CD4-positive, alpha-beta T cell treated with Interleukin-12 subunit alpha and Interleukin-12 subunit beta, for 1 hour (primary cell): Measurements from ENCODE around the gene CBX7.
"Not testable (repeated sequence)": the region's sequence is repeated elsewhere in the genome, so short reads cannot be mapped to it uniquely, and the experiment has no call there.

Experiments used
- DNase-seq: peaks from one replicate; pipeline ENCODE4 v3.0.0-alpha.2; 2020

The CBX7 gene

GRCh38 chr22:39173787-39174497 is 21.5 kb upstream of the CBX7 start:
- peak; percentile 76 for DNase-seq

DNA sequence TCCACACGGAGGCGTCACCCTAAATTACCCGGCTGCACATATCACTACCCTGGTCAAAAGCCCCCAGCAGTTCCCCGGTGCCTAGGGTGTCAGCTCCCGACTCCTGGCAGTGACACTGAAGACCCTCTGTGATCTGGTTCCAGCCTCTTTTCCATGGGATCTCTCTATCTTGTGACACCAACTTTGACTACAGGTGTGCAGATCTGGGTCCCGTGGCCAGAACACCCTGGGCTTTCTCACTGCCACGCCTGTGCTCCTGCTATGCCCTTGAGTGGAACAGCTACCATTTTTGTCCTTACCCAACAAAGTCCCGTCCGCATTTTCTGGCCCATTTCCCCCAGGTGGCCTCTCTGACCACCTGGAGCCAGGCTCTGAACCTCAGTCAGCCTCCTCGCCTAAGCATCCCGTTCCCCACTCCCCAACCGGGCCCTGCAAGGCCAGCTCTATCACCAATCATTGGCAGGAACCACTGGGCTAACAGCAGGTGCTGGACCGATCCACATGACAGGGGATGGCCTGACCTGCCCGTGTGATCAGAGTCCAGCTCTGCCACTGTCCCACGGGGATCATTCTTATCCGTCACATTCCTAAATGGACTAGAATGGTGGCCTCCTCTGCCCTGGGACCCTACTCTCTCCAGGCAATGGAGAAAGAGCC is 20.7 kb upstream of the CBX7 start:
- no peak for DNase-seq

GRCh38 chr22:39172265-39173049 is 20.0 kb upstream of the CBX7 start:
- not testable (repeated sequence) for DNase-seq

GRCh38 chr22:39171623-39172264 is 19.3 kb upstream of the CBX7 start:
- no peak for DNase-seq

- DNase-seq: peak; percentile 86
Measured at GRCh38 chr22:39170825-39171622, 18.5 kb upstream of the CBX7 start.

- DNase-seq: no peak
Measured at GRCh38 chr22:39169797-39170466, 17.5 kb upstream of the CBX7 start.

DNA sequence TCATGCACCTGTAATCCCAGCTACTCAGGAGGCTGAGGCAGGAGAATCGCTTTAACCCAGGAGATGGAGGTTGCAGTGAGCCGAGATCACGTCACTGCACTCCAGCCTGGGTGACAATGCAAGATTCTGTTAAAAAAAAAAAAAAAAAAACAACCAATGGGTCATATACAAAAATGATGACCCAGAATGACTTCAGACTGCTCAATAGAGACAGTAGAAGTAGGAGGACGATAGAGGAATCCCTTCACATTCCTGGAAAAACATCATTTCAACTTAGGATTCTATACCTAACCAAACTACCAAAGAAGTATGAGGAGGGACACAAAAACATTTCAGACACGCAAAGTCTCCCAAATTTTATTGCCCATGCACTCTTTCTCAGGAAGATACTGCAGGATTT is 14.1 kb upstream of the CBX7 start:
- DNase-seq: no peak

- not testable (repeated sequence) for DNase-seq
Measured at GRCh38 chr22:39156093-39156492, 3.6 kb upstream of the CBX7 start.

DNA sequence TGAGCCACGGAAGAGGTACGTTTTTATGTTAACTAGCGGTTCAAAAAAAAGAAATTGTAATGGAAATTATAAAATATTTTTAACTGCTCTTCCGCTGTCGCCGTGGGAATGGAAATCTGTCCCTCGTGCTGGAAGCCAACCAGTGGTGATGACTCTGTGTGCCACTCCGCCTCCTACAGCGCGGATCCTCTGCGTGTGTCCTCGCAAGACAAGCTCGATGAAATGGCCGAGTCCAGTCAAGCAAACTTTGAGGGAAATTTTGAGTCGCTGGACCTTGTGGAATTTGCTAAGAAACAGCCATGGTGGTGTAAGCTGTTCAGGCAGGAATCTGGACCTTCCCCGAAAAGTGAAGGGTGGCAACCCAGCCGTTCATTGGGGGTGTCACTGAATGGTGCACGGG is 2.9 kb upstream of the CBX7 start:
- DNase-seq: no peak

DNA sequence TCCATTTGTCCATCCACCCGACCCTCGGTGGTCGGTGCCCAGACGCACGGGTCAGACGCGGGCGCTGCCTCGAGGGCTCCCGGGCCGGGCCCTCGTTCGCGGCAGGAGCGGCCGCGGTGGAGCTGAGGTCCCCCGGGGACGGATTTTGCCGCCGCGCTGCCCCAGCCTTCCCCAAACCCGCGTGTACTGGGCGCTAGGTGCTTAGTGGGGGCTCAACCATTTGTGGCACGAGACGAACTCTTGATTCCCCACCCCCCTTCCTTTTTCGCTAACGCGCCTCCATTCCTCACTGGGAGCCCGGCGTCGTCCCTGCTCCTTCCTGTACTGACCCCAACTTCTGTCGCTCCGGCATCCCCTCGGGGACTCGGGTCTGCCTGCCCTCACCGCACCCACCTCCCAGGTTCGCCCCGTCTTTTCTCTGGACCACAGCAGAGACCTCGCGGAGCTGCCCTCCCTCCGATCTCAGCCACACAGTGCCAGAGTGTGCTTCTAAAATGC is 789 bp upstream of the CBX7 start:
- DNase-seq: no peak

DNA sequence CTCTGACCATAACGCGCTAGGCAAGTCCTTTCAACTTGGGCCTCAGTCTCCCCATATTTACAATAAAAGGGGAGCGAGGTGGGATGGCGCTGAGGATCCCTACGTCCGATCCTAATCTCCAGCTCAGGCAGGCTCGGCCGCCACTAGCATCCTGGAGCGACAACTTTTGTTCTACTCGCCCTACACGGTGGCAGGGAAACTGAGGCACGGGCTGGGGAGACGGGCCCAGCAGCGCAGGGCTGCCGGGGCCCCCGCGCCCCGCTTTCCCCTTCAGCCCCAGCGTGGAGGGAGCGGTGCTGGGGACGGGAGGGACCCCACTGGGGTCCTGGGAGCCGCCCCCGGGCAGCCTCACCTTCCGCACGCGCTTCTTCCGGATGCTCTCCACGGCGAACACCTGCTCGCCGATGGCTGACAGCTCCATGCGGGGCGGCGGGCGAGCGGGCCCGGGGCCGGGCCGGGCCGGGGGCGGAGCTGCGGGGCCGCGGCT is 413 bp downstream of the CBX7 start:
- DNase-seq: no peak

DNA sequence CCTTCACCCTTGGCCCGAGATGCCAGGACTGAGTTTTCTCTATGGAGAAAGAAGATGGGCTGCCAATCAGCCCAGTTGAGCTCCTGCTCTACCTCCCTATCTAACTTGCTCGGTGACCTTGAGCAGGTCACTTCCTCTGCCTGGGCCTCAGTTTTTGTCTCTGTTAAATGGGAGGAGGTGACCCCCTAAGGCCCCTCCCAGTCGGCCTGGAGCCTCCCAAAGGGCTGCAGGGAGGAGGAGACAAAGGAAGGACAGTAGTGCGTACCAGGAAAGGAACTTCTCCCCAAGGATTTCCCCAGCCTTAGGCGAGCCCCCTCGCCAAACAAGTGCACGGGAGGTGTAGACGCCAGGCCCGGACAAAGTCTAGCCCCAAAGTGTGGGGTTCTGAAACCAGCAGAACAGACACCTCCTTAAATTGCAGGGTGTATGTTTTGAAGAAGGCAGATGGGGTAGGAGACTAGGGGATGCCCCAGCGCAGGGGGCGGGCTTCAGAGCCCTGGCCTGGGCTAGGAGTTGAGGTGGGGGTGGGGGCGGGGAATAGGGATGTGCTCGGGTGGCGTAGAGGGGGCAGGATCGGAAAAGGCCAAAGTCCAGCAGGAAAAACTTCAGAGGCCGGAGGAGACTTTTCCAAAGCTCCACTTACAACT is 1.0 kb downstream of the CBX7 start:
- DNase-seq: peak; percentile 41

GRCh38 chr22:39150848-39151215 is 1.6 kb downstream of the CBX7 start:
- no peak for DNase-seq

GRCh38 chr22:39149915-39150847 is 2.3 kb downstream of the CBX7 start:
- no peak for DNase-seq

DNA sequence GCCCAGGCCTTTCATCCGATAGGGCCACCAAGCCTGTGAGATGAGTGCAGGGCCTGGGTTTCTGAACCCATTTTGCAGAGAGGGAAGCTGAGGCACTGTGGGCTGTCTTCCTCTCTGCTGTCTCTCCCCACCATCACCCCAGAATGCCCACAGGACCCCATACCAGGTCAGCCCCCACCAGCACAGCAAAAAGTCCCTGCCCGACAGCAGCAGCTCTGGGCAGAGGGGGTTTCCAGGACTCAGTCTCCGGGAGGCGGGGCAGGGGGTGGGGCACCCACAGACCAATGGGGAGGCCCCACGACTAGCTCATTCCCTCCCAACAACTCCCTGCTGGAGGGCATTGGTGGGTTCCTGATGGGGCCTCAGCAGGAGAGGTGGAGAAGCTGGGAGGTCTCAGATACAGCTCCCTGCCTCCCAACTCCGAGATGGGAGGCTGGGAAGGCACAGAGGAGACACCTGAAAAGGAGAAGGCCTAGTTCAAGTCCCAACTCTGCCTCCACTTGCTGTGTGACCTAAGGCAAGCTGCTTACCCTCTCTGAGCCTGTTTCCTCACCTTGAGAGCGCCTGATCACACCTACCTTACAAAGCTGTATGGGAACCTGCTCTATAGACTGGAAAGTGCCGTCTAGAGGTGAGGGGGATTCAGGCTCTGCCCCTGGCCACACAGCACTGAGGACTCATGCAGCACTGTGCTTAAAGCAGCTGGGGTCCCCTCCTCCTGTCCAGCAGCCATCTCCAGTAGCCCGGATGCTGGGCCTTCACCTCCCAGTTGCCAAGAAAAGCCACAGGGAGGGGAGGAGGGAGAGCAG is 3.5 kb downstream of the CBX7 start:
- DNase-seq: peak; percentile 88

DNA sequence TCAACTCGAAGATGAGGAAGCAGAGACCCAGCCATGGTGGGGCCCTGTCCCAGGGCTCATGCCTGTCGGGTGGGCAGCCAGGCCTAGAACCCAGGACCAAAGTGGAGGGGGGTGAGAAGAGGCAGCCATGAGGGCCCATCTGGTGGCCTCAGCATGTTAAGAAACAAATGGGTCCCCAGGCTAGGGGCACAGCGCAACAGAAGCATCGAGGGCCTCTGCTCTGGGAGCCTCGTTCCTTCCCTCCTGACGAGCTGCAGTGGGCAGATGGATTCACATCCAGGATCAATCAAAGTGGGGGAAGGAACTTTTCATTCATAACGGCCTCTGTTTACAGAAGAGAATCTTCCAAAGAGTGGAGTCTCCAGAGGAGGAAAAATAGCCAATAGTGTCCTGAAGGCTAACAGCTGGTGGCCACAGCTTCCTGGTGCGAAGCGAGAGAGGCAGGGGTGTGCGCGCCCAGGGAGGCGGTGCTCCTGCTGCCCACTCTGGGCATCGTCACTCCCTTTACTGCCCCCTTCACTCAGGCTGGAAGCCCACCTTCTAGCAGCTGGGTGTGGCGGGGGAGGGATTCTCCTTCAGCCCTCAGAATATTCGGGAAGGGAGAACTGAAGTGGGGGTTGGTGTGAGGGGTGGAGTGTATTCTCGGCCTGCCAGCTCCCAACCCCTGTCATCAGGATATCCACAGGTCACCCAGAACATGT is 4.3 kb downstream of the CBX7 start:
- DNase-seq: no peak

DNA sequence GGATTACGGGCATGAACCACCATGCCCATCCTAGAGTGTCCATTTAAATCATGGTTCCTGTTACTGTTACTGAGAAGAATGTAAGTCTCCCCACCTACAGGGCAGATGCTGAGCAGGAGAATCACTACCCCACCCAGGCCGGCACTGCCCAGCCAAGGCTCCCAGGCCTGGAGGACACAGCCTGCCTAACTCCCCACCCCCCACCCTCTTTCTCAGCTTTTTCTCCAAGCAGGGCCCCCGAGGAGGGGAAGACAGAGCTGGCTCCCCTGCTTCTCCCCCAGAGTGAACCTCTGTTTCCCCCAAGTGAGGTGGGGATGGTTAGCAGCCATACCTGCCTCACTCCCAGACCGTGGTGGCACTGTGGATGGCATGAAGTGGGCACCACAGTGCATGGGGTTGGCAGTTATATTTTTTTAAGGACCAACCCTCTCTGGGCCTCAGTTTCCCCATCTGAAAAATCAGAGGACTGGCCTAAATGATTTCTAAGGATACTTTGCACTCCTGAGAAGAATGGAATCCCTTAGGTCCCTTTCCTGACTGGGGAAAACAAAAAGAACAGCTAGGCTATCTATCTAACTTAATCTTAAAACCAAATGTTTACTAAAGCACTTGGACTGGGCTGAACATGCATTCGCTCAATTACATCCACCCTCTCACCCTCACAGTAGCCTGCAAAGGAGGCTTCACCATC is 5.0 kb downstream of the CBX7 start:
- no peak for DNase-seq
